ENCODE results near the gene MLEC.

DNA sequence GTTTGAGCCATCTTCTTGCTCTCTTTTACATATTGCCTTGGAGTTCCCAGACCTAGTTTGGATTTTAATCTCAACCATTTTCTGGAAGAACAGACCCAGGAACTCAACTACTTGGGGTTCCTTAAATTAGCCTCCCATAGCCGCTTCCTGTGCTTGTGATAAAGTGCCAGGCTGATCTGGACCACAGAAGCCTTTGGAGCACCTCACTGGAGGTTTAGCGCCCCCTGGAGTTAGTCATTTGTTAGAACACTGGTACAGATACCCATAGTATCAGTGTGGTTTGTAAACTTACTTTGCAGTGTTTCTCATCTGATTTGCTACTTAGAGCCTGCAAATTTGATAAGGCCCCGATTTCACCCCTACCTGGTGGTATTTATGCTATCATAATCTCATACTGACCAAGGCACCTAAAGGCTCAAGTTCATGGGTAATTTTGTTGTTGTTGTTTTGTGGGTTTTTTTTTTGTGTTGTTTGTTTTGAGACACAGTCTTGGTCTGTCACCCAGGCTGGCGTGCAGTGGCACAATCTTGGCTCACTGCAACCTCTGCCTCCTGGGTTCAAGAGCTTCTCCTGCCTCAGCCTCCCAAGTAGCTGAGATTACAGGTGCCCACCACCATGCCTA is 27.0 kb downstream of the MLEC start:
- TF ChIP-seq EP300 (IDR thresholded peaks at IDR 0.05; ENCODE audit: borderline replicate concordance) (no peak), FOXM1 (IDR thresholded peaks at IDR 0.05; ENCODE audit: borderline replicate concordance, low read depth) (no peak), RAD21 (IDR thresholded peaks at IDR 0.05; ENCODE audit: low read depth) (peak; percentile 72), EGR1 (IDR thresholded peaks at IDR 0.05) (no peak), CEBPB (IDR thresholded peaks at IDR 0.05) (no peak), TAF1 (IDR thresholded peaks at IDR 0.05; ENCODE audit: low read depth) (no peak), YY1 (IDR thresholded peaks at IDR 0.05; ENCODE audit: low read depth) (no peak)
- TF ChIP-seq, protein P1, sequence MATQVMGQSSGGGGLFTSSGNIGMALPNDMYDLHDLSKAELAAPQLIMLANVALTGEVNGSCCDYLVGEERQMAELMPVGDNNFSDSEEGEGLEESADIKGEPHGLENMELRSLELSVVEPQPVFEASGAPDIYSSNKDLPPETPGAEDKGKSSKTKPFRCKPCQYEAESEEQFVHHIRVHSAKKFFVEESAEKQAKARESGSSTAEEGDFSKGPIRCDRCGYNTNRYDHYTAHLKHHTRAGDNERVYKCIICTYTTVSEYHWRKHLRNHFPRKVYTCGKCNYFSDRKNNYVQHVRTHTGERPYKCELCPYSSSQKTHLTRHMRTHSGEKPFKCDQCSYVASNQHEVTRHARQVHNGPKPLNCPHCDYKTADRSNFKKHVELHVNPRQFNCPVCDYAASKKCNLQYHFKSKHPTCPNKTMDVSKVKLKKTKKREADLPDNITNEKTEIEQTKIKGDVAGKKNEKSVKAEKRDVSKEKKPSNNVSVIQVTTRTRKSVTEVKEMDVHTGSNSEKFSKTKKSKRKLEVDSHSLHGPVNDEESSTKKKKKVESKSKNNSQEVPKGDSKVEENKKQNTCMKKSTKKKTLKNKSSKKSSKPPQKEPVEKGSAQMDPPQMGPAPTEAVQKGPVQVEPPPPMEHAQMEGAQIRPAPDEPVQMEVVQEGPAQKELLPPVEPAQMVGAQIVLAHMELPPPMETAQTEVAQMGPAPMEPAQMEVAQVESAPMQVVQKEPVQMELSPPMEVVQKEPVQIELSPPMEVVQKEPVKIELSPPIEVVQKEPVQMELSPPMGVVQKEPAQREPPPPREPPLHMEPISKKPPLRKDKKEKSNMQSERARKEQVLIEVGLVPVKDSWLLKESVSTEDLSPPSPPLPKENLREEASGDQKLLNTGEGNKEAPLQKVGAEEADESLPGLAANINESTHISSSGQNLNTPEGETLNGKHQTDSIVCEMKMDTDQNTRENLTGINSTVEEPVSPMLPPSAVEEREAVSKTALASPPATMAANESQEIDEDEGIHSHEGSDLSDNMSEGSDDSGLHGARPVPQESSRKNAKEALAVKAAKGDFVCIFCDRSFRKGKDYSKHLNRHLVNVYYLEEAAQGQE (IDR thresholded peaks at IDR 0.05; ENCODE audit: low read depth), result no peak
- TF ChIP-seq, protein P2, sequence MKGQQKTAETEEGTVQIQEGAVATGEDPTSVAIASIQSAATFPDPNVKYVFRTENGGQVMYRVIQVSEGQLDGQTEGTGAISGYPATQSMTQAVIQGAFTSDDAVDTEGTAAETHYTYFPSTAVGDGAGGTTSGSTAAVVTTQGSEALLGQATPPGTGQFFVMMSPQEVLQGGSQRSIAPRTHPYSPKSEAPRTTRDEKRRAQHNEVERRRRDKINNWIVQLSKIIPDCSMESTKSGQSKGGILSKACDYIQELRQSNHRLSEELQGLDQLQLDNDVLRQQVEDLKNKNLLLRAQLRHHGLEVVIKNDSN (IDR thresholded peaks at IDR 0.05), result no peak
